GM21515 (cell line): Measurements from ENCODE around the gene MAN1C1.

Source experiments
- ATAC-seq: cut with Tn5 transposase; IDR thresholded peaks from one replicate; pipeline ENCODE4 v1.9.1; 2021; ENCODE audit not compliant: unreplicated experiment

Gene MAN1C1

GRCh38 chr1:25811384-25812082 lies 194.9 kb downstream of the MAN1C1 start:
- ATAC-seq, result no peak

DNA sequence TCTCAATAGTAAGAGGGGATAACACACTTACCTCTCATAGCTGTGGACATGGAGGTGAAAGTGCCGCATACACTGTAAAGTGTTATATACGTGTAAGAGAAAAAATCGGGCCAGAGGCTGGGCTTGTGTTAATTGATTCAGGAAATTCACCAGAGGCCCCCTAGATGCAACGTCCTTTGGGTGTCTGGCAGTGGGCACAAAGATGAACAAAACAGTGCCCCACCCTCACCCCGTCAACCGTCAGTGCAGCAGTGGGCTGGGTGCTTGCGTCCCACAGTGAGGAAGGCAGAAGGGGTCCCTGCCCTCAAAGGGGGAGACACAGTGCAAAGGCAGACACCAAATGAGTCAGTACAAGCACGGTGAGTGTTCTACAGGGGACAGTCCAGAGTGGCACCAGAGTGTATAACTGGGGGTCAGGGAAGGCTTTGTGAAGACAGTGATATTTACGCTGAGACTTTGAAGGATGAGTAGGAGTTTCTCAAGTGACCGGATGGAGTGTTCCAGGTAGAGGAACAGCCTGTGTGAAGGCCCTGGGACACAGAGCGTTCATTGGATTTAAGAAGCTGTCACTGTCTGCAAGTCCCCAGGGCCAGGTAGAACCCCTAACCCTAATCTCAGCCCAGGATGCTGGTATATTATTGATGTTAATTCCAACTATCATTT lies 196.6 kb downstream of the MAN1C1 start:
- ATAC-seq, result no peak

- ATAC-seq, result no peak
These were observed 197.3 kb downstream of the MAN1C1 start for GRCh38 chr1:25813734-25814471.

DNA sequence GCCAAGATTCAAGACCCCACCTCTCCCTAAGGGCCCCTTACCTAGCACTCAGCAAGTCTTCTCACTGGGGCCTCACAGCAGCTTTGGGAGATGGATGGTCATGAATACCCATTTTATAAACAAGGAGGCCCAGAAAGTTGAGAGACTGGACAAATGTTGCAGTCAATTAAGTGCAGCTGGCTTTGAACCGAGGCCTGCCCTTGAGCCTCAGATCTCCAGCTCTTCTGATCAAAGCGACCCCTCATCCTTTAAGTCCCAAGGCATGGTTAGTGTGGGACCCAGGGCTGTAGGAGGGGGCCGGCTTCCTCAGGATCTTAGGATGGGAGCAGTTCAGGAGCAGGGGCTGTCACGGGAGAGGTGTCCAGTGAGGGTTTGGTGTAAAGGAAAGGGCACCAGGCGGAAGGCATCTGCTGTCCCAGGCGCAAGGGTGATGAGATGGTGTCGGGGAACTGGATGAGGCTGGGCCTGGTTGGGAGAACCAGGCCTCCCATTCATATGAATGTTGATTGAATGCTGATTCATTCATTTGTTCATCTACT lies 198.0 kb downstream of the MAN1C1 start:
- no peak for ATAC-seq

- no peak for ATAC-seq
These were observed 198.9 kb downstream of the MAN1C1 start for GRCh38 chr1:25815208-25816111.

GRCh38 chr1:25816112-25816718 lies 199.6 kb downstream of the MAN1C1 start:
- ATAC-seq, result no peak

DNA sequence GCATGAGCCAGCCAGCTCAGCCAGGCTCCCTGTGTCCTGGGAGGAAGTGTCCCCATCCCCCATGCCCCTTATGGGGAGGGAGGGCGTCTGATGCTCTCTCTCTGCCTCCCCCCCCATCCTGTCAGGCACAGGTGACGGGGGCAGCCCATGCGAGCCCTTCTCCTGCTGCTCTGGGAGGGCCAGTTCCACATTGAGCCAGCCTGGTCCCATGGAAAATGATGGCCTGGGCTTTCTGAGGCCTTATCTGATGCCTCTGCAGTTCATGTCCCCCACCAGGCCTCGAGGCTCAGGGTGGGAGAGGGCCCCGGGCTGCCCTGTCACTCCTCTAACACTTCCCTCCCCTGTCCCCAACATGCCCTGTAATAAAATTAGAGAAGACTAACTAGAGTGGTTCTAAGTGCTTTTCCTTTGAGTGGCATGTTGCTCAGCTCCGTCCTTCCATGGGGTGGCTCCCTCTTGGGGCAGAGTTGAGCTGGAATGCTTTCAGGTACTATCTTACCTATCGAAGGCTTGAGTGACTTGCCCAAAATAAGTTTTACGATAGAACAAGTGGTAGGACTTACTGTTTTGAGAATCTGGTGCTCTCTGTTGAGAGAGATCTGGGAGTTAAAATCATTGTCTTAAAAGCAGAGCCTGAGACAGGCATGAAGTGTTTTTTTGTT lies 201.4 kb downstream of the MAN1C1 start:
- ATAC-seq, result no peak

GRCh38 chr1:25818569-25818968 lies 202.0 kb downstream of the MAN1C1 start:
- ATAC-seq, result no peak

DNA sequence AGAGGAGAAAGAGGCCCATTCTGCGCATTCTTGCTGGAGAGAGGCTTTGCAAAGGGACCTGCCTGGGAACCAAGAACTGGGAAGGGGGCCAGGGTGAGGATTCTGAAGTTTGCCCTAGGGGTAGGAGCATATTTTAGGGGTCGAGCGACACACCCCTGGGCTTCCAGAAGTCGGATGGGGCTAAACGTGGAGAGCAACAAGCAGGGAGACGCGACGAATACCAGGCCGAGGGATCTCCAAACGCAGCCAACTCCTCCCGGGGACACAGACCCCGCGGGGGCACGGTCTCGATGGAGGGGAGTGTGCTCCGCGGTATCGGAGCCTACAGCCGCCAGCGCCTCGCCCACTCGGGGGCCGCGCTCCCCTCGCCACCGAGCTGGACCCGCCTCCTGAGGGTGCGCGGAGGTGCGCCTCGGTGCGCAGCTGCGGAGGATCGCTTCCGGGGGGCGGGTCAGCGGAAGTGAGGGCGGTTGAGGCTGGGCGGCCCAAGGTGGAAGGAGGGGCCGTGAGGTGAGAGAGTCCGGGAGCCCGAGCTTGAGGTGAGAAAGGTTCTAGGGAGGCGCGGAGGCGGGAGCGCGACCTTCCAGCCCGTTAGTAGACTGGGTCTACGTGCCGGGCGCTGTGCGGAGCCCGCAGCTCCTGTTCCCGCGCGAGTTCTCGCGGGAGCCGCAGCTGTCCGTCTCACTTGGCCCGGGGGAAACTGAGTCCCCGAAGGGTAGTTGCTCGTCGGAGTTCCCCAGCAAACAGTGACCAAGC lies 203.1 kb downstream of the MAN1C1 start, which contains the start of gene MTFR1L:
Gene MTFR1L (plus strand): TSS at position 464 of the 756 bp plus-strand sequence. CDS start 3,151 bp downstream, outside the sequence.
- ATAC-seq, result peak; percentile 74

- ATAC-seq, result peak; percentile 45
These were observed 203.9 kb downstream of the MAN1C1 start for GRCh38 chr1:25820247-25821111.

- no peak for ATAC-seq
These were observed 204.5 kb downstream of the MAN1C1 start for GRCh38 chr1:25821112-25821476.

DNA sequence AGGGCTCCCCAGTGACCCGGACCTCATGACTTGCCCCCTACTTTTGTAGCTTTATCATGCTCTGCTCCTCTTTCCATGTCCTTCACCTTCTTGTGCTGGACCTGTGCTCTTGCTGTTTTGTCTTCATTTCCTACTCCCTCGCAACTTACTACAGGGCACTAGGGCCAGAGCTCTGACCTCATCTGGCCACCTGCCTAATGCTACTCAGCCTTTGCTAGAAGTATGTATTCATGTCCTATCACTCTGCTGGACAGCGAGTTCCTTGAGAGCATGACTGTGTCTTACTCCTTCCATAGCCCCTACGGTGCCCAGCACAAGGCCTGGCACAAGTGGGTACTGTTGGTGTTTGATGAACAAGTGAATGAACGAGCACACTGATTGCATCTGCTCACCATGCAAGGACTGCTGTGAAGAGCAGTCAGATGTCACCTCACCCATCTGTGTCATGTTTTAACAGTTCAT lies 205.1 kb downstream of the MAN1C1 start:
- no peak for ATAC-seq

DNA sequence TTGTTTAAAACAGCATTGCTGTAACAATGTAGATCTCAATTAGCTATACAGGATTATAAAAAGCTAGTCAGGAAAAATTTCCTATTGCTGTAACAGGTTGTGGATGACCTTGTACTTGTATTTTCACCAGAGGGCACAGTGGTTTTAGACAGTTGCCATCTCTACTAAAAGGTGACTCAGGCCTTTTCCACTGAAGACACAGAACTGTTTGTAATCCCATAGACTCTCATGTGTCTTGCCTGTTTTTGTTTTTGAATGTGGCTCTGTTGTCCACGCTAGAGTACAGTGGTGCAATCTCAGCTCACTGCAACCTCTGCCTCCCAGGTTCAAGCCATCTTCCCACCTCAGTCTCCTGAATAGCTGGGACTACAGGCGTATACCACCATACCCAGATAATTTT lies 209.0 kb downstream of the MAN1C1 start:
- no peak for ATAC-seq

GRCh38 chr1:25826571-25826970 lies 210.0 kb downstream of the MAN1C1 start:
- no peak for ATAC-seq

DNA sequence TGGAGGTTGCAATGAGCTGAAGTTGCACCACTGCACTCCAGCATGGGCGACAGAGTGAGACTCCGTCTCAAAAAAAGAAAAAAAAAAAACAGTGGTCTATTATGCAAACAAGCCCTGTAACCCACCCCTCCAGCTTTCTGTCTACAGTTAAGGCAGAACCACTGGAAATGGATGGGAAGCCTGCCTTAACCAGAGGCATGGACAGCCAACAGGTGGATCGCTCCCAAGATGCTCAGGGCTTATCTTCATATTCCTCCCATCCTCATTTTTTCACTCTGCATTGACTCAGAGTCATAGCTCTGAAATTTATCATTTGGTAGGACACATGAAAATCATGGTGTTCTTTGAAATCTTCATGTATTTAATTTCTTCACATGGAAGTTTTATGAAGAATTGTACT lies 211.9 kb downstream of the MAN1C1 start:
- no peak for ATAC-seq

GRCh38 chr1:25829046-25829445 lies 212.5 kb downstream of the MAN1C1 start:
- no peak for ATAC-seq

DNA sequence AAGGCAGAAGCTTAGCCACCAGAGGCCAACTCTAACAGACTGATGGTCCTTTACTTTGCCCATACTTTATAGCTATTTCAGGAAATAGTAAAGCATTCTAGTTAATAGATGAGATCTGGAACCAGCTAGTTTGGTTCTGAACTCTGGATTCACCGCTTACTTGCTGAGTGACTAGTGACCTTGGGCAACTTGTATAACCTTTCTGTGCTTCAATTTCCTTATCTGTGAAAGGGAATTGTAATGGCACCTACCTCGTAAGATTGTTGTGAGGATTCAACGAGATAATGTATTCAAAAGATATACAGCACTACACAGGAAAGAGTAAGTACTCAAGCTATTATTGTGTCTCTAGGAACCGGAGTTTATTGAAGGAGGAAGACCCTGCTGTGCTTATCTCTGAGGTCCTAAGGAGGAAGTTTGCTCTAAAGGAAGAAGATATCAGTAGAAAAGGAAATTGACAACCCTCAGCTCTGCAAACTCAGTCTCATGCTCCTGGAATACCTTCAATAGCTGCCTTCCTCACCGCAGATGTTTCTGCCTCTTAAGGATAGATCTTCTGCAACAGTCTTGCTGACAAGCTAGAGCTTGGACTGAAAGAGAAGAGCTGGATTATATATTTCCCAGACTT lies 215.1 kb downstream of the MAN1C1 start:
- no peak for ATAC-seq
